Superior temporal gyrus (tissue), 1 donor: ENCODE measurements around the gene VAV2.

Experiments used
- DNase-seq: peaks from one replicate; pipeline ENCODE4 v3.0.0-alpha.2; 2016; ENCODE audit errors: extremely low spot score

VAV2 gene

GRCh38 chr9:133875131-133875530, 117.0 kb downstream of the VAV2 start:
- DNase-seq: no peak

GRCh38 chr9:133874659-133875058, 117.5 kb downstream of the VAV2 start:
- DNase-seq: no peak

GRCh38 chr9:133874060-133874657, 118.0 kb downstream of the VAV2 start:
- no peak for DNase-seq

- no peak for DNase-seq
Measured at GRCh38 chr9:133873461-133873891, 118.6 kb downstream of the VAV2 start.

- DNase-seq: no peak
Measured at GRCh38 chr9:133873009-133873408, 119.1 kb downstream of the VAV2 start.

GRCh38 chr9:133870598-133871595, 121.2 kb downstream of the VAV2 start:
- no peak for DNase-seq

GRCh38 chr9:133869674-133870405, 122.3 kb downstream of the VAV2 start:
- no peak for DNase-seq

- no peak for DNase-seq
Measured at GRCh38 chr9:133868203-133868602, 123.9 kb downstream of the VAV2 start.

GRCh38 chr9:133866946-133867345, 125.2 kb downstream of the VAV2 start:
- no peak for DNase-seq

- DNase-seq: no peak
Measured at GRCh38 chr9:133864011-133864410, 128.1 kb downstream of the VAV2 start.

GRCh38 chr9:133863257-133863592, 128.9 kb downstream of the VAV2 start:
- DNase-seq: no peak

GRCh38 chr9:133862585-133863256, 129.4 kb downstream of the VAV2 start:
- no peak for DNase-seq

GRCh38 chr9:133861692-133862091, 130.4 kb downstream of the VAV2 start:
- DNase-seq: no peak

GRCh38 chr9:133861086-133861485, 131.0 kb downstream of the VAV2 start:
- DNase-seq: no peak

GRCh38 chr9:133858771-133859170, 133.4 kb downstream of the VAV2 start:
- DNase-seq: no peak

GRCh38 chr9:133857639-133858038, 134.5 kb downstream of the VAV2 start:
- no peak for DNase-seq

GRCh38 chr9:133856798-133857197, 135.3 kb downstream of the VAV2 start:
- DNase-seq: no peak

- DNase-seq: no peak
Measured at GRCh38 chr9:133855802-133856521, 136.2 kb downstream of the VAV2 start.

- DNase-seq: no peak
Measured at GRCh38 chr9:133855371-133855770, 136.8 kb downstream of the VAV2 start.

GRCh38 chr9:133854765-133855164, 137.4 kb downstream of the VAV2 start:
- DNase-seq: no peak

- DNase-seq: no peak
Measured at GRCh38 chr9:133854048-133854447, 138.1 kb downstream of the VAV2 start.
